ENCODE results near the gene APOC3.

Gene APOC3

DNA sequence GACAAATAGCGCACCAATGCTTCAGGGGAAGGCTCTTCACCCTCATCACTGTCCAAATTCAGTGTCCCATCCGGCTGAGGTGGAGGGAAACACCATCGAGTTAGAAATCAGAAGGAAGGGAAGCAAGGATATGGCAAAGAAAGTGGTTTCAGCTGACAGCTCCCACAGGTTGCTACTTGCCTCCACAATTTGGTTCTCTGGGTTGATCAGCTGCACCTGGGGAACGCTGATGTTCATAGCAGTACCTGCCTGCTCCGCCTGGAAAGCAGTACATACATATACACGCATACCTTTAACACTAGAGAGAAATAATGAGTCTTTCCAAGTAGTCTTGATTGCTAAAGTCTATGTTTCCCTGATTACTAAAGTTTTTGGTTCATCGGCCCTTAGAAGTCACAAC, 45.5 kb downstream of the APOC3 start:
- H3K4me3 ChIP-seq = no peak overlapping the region
- TF ChIP-seq, protein P1, sequence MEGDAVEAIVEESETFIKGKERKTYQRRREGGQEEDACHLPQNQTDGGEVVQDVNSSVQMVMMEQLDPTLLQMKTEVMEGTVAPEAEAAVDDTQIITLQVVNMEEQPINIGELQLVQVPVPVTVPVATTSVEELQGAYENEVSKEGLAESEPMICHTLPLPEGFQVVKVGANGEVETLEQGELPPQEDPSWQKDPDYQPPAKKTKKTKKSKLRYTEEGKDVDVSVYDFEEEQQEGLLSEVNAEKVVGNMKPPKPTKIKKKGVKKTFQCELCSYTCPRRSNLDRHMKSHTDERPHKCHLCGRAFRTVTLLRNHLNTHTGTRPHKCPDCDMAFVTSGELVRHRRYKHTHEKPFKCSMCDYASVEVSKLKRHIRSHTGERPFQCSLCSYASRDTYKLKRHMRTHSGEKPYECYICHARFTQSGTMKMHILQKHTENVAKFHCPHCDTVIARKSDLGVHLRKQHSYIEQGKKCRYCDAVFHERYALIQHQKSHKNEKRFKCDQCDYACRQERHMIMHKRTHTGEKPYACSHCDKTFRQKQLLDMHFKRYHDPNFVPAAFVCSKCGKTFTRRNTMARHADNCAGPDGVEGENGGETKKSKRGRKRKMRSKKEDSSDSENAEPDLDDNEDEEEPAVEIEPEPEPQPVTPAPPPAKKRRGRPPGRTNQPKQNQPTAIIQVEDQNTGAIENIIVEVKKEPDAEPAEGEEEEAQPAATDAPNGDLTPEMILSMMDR (IDR thresholded peaks at IDR 0.05) = no peak
- no peak overlapping the region for H3K27ac ChIP-seq

DNA sequence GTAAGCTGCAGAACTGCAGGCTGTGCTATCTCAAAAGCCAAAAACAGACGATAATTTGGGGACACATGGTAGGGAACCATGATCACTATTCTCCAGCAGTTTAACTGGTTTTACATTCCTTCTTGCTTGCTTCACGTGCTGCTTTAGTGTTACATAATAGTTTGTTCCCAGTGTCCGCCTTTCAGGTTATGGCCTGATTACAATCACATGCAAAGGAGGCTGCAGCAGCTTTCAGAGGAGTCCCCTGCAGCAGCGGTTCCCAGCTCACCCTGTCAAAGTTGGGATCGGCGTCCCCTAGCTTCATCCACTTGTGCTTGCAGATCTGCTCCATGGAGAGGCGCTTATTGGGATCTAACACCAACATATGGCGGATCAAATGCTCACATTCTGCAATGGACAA, 46.9 kb downstream of the APOC3 start:
- DNase-seq (ENCODE audit: low spot score) = no peak
- Histone ChIP-seq H3K27ac (no peak overlapping the region), H3K4me3 (no peak overlapping the region)
- TF ChIP-seq, protein P1 (IDR thresholded peaks at IDR 0.05) = no peak

More for the DNA sequence above, 45.5 kb downstream of the APOC3 start:
- DNase-seq (ENCODE audit: low spot score) = no peak

DNA sequence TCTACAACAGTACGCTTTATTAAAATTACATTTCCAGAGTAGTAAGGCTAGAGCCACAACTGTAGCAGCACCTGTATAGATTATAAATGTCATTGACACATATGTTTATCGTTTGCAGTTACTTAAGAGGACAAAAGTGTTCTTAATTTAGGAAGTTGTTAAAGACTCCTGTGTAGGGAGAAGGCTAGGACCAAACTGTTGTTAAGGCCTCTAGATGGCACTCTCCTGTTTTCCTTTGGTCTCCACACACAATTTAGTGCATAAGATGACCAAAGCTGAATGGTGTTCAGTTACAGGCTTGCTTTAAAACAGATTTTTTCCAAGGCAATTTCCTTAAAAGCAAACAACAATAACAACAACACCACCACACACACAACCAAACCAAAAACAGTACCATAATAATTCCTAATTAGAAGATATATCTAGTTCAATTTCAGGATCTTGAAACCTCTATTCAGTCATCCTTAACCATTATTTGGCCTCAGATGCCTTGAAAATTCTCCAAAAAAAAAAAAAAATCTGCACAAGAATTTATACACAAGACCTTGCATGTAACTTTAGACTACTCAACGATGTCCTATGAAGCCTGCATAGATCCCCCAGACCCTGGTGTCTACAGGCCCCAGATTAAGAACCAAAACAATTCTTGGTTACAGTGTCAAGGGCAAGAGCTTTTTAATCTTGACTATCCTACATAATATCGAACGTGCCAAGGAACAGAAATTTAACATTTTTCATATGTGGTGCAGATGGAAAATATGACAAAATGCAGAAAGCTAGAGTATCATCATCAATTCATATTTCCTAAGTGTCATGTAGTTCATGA, 50.3 kb downstream of the APOC3 start:
- Histone ChIP-seq H3K27ac (no peak overlapping the region), H3K4me3 (no peak overlapping the region)
- DNase-seq (ENCODE audit: low spot score) = no peak
- TF ChIP-seq, protein P1 (IDR thresholded peaks at IDR 0.05) = peak; percentile 42

DNA sequence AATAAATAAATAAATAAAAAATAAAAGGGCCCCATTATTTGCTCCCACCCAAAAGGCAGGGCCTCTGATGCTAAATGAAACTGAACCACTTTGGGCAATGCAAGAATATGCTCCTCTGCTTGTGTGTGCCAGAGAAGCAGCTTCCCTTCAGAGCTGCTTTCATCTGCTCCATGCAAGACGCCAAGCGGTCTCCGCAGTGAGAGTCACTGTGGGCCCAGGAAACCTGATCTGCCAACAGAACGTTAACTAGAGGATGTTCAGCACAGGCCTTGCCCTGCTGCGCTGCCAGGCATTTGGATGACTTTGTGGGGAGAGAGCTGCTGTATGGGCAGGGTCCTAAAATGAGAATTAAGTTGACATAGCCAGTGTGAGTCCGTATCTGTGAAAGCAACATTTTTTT, 51.4 kb downstream of the APOC3 start:
- Histone ChIP-seq H3K27ac (no peak overlapping the region), H3K4me3 (no peak overlapping the region)
- TF ChIP-seq, protein P1 (IDR thresholded peaks at IDR 0.05) = no peak
- DNase-seq (ENCODE audit: low spot score) = no peak

DNA sequence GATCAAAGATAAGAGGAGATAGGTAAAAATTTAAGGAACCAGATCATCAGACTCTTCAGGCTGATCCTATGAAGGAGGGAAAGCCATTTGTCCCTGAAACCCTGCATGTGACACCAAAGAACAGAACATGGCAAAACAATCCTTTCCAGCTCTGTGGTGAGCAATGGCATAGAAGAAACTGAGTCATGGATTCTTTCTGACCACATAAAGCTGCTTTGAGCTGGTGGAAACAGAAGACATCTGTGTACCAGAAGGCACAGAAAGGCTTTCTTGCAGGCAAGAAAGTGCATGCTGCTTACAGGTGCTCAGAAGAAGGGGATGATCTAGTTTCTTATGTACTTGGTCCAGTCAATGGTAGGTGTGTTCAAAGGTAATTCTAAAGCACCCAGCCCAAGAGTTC, 52.7 kb downstream of the APOC3 start:
- no peak for DNase-seq (ENCODE audit: low spot score)
- TF ChIP-seq, protein P1 (IDR thresholded peaks at IDR 0.05) = no peak
- Histone ChIP-seq H3K4me3 (no peak overlapping the region), H3K27ac (no peak overlapping the region)
